HCT116 (cell line): ENCODE data around the gene SLC22A2. TPM values are rescaled to one million over a fixed set of nuclear protein-coding genes. Genes with fewer than 3 reads are reported as not detected.

Experiments used
- ATAC-seq: fragments of 200-7000 bp; cut with Tn5 transposase; 2 replicates; pipeline ENCODE4 v1.9.1; 2020; ENCODE audit warnings: mild to moderate bottlenecking, moderate library complexity
- BruUV-seq: library from RNA; stranded (reverse); fragments of 400-500 nt; replicated peaks from 2 replicates; lab custom pipeline; 2021; lab: Mats Ljungman, UMichigan
- CTCF ChIA-PET: fragments of 300-600 bp; sonication (Branson Sonifier 250); formaldehyde crosslinking; loops from one replicate; lab custom pipeline; 2021; ENCODE audit warnings: antibody characterized with exemption; lab: Charles Lee
- POLR2A ChIA-PET: fragments of 300-600, 350-600 bp; sonication (Branson Sonifier 250); formaldehyde crosslinking; loops from one replicate; lab custom pipeline; 2021; ENCODE audit warnings: antibody characterized with exemption; lab: Charles Lee
- RAD21 ChIA-PET, 2 experiments: fragments of 300-600 bp; sonication (Branson Sonifier 250); formaldehyde crosslinking; loops; one replicate each; lab custom pipeline; 2023; ENCODE audit warnings: low total read pairs in 2 of 2; ENCODE audit not compliant: uncharacterized antibody in 2 of 2, unreplicated experiment in 2 of 2, low non-redundant PET in 1 of 2; lab: Charles Lee
- DNase-seq: peaks from one replicate; pipeline ENCODE4 v3.0.0-alpha.2; 2010; ENCODE audit warnings: low read depth, low spot score
- H2AFZ ChIP-seq: fragments of 200-600 bp; shearing (Covaris generic), sonication (generic); 2 replicates; pipeline ENCODE4 v1.6.1; 2017; ENCODE audit warnings: low read depth, mixed run types, mixed read lengths, antibody characterized with exemption, low read length; ENCODE audit not compliant: poor library complexity, severe bottlenecking
- H3K27ac ChIP-seq: 2 replicates; pipeline ENCODE4 v1.5.1; 2012; ENCODE audit warnings: low read depth, low read length
- H3K27me3 ChIP-seq: fragments of 200-600 bp; sonication (generic); 2 replicates; pipeline ENCODE4 v1.6.1; 2016; ENCODE audit warnings: mixed run types, low read length, mixed read lengths; ENCODE audit not compliant: insufficient read depth
- H3K36me3 ChIP-seq, 2 experiments: fragments of 200-500 bp in 1 of 2; fragments of 200-600 bp in 1 of 2; sonication (Bioruptor generic) in 1 of 2; sonication (generic) in 1 of 2; 2 replicates each; pipeline versions ENCODE4 v1.5.1 to v1.6.1; 2014 to 2016; ENCODE audit warnings: low read length in 2 of 2, inconsistent platforms in 1 of 2, mixed read lengths in 1 of 2, mixed run types in 1 of 2; ENCODE audit not compliant: insufficient read depth in 2 of 2, control insufficient read depth in 1 of 2
- H3K4me1 ChIP-seq, 2 experiments: fragments of 200-600 bp in 1 of 2; sonication (generic) in 1 of 2; 2 replicates each; pipeline versions ENCODE4 v1.5.1 to v1.6.1; 2012 to 2017; ENCODE audit warnings: low read length in 2 of 2, inconsistent platforms in 1 of 2, mild to moderate bottlenecking in 1 of 2, mixed read lengths in 1 of 2, mixed run types in 1 of 2, moderate library complexity in 1 of 2; ENCODE audit not compliant: insufficient read depth in 2 of 2, control insufficient read depth in 1 of 2
- H3K4me2 ChIP-seq: fragments of 200-600 bp; sonication (generic); 2 replicates; pipeline ENCODE4 v1.6.1; 2017; ENCODE audit warnings: mixed run types, low read length, mixed read lengths
- H3K4me3 ChIP-seq, 2 experiments: fragments of 200-600 bp in 1 of 2; sonication (generic) in 1 of 2; replicated peaks in 1 of 2; 2 replicates each; pipeline ENCODE4 v1.5.1; 2011 to 2016; ENCODE audit warnings: low read length in 2 of 2, control low read depth in 1 of 2, low read depth in 1 of 2, mild to moderate bottlenecking in 1 of 2, mixed read lengths in 1 of 2, mixed run types in 1 of 2
- H3K79me2 ChIP-seq: fragments of 200-600 bp; sonication (generic); 2 replicates; pipeline ENCODE4 v1.6.1; 2017; ENCODE audit warnings: mild to moderate bottlenecking, mixed run types, low read length, moderate library complexity, mixed read lengths; ENCODE audit not compliant: insufficient read depth
- H3K9ac ChIP-seq: fragments of 200-600 bp; sonication (generic); 2 replicates; pipeline ENCODE4 v1.6.1; 2016; ENCODE audit warnings: low read length, mixed read lengths
- H3K9me2 ChIP-seq: fragments of 200-600 bp; sonication (generic), shearing (Covaris generic); 2 replicates; pipeline ENCODE4 v1.6.1; 2017; ENCODE audit warnings: mixed run types, mild to moderate bottlenecking, moderate library complexity; ENCODE audit not compliant: insufficient read depth
- H3K9me3 ChIP-seq, 2 experiments: fragments of 200-500 bp in 1 of 2; fragments of 200-600 bp in 1 of 2; sonication (Bioruptor generic) in 1 of 2; sonication (generic) in 1 of 2; 2 replicates each; pipeline ENCODE4 v1.6.1; 2014 to 2017; ENCODE audit warnings: low read length in 2 of 2, mixed read lengths in 2 of 2, inconsistent platforms in 1 of 2, low read depth in 1 of 2, mild to moderate bottlenecking in 1 of 2, mixed run types in 1 of 2, moderate library complexity in 1 of 2; ENCODE audit not compliant: control insufficient read depth in 1 of 2, insufficient read depth in 1 of 2
- H4K20me1 ChIP-seq: fragments of 200-600 bp; sonication (generic), shearing (Covaris generic); 2 replicates; pipeline ENCODE4 v1.6.1; 2017; ENCODE audit warnings: mixed run types, mild to moderate bottlenecking, moderate library complexity; ENCODE audit not compliant: insufficient read depth
- CBX3 ChIP-seq: IDR thresholded peaks from 2 replicates; pipeline ENCODE4 v1.6.1; 2012; ENCODE audit warnings: low read depth
- CEBPB ChIP-seq: IDR thresholded peaks from 2 replicates; pipeline ENCODE4 v1.6.1; 2012; ENCODE audit warnings: low read depth
- CTCF ChIP-seq, 3 experiments: fragments of 200-600 bp in 1 of 3; sonication (generic) in 1 of 3; IDR thresholded peaks in 2 of 3; conservative IDR thresholded peaks in 1 of 3; 2 replicates each; pipeline ENCODE4 v1.5.1; 2012 to 2017; ENCODE audit warnings: low read depth in 2 of 3, low read length in 2 of 3, antibody characterized with exemption in 1 of 3, borderline replicate concordance in 1 of 3, control low read depth in 1 of 3, mild to moderate bottlenecking in 1 of 3, mixed read lengths in 1 of 3, mixed run types in 1 of 3, moderate library complexity in 1 of 3; ENCODE audit not compliant: insufficient read depth in 1 of 3
- ELF1 ChIP-seq: IDR thresholded peaks from 2 replicates; pipeline ENCODE4 v1.6.1; 2012; ENCODE audit warnings: low read depth, borderline replicate concordance
- EZH2 ChIP-seq: fragments of 200-600 bp; sonication (generic); IDR thresholded peaks from 2 replicates; pipeline ENCODE4 v1.6.1; 2017; ENCODE audit warnings: antibody characterized with exemption, mixed run types
- EZH2phosphoT487 ChIP-seq: fragments of 200-600 bp; IDR thresholded peaks from 2 replicates; pipeline ENCODE4 v1.6.1; 2018; ENCODE audit warnings: antibody characterized with exemption, borderline replicate concordance
- FOSL1 ChIP-seq: IDR thresholded peaks from 2 replicates; pipeline ENCODE4 v1.6.1; 2012; ENCODE audit warnings: low read depth
- POLR2AphosphoS5 ChIP-seq: IDR thresholded peaks from 2 replicates; pipeline ENCODE4 v1.6.1; 2011; ENCODE audit warnings: mild to moderate bottlenecking, low read depth, low read length, moderate library complexity
- RAD21 ChIP-seq: IDR thresholded peaks from 2 replicates; pipeline ENCODE4 v1.6.1; 2012; ENCODE audit warnings: low read depth, mild to moderate bottlenecking
- REST ChIP-seq: IDR thresholded peaks from 2 replicates; pipeline ENCODE4 v1.6.1; 2012; ENCODE audit warnings: low read depth
- SRF ChIP-seq: IDR thresholded peaks from 2 replicates; pipeline ENCODE4 v1.6.1; 2012; ENCODE audit warnings: low read depth
- TCF7L2 ChIP-seq: IDR thresholded peaks from 2 replicates; pipeline ENCODE4 v1.7.0; 2011; ENCODE audit warnings: borderline replicate concordance, inconsistent platforms; ENCODE audit not compliant: insufficient read depth, insufficient read length; ENCODE audit errors: extremely low read depth
- ZBTB33 ChIP-seq: IDR thresholded peaks from 2 replicates; pipeline ENCODE4 v1.6.1; 2011; ENCODE audit warnings: mild to moderate bottlenecking, low read length, moderate library complexity; ENCODE audit not compliant: insufficient replicate concordance; ENCODE audit errors: extremely low read depth
- ZFX ChIP-seq: fragments of 450-650 bp; IDR thresholded peaks from 2 replicates; pipeline ENCODE4 v1.6.1; 2017
- ZNF274 ChIP-seq: fragments of 200-500 bp; sonication (Bioruptor generic); IDR thresholded peaks from 2 replicates; pipeline ENCODE4 v1.6.1; 2014; ENCODE audit warnings: mild to moderate bottlenecking, low read depth, low read length, inconsistent platforms
- intact Hi-C: fragments of 100-400 bp; cut with micrococcal nuclease; formaldehyde crosslinking; loops from 2 replicates; pipeline ENCODE4 v1.10.0; 2022
- total RNA-seq: library from RNA; stranded (reverse); gene quantifications from one replicate; pipeline ENCODE4 v1.2.1, GENCODE V29; 2021; ENCODE audit not compliant: unreplicated experiment
- TF ChIP-seq, protein P1 (sequence below): IDR thresholded peaks from 2 replicates; pipeline ENCODE4 v1.6.1; 2012
- TF ChIP-seq, protein P2 (sequence below): IDR thresholded peaks from 2 replicates; pipeline ENCODE4 v1.6.1; 2012

Gene SLC22A2
- total RNA-seq, 1 experiment from 2014 or later: not detected

- Histone ChIP-seq H3K27ac (no peak overlapping the region), H3K36me3 (no peaks in the 10 kb centered on the region), H3K9me3 (no peaks in the 10 kb centered on the region), H3K4me3 (no peak overlapping the region), H3K9ac (no peak overlapping the region), H3K4me1 (no peaks in the 10 kb centered on the region), H4K20me1 (no peaks in the 10 kb centered on the region), H3K79me2 (no peaks in the 10 kb centered on the region), H2AFZ (no peak overlapping the region), H3K9me2 (no peaks in the 10 kb centered on the region), H3K27me3 (peaks cover 3% of the 10 kb centered on the region; the same call in 1 of the 2 replicates), H3K4me2 (no peak overlapping the region)
- TF ChIP-seq FOSL1 (no peak), ZBTB33 (no peak), ZFX (no peak), EZH2 (no peak), RAD21 (no peak), SRF (no peak), CTCF (IDR thresholded peaks at IDR 0.05 in 2 of 3, conservative IDR thresholded peaks at IDR 0.05 in 1 of 3; ENCODE audit: borderline replicate concordance in 1 of 3, insufficient read depth in 1 of 3, low read depth in 2 of 3, low read length in 2 of 3) (no peak), REST (no peak), POLR2AphosphoS5 (no peak), ZNF274 (no peak), CEBPB (no peak), TCF7L2 (no peak), EZH2phosphoT487 (no peak), ELF1 (no peak), CBX3 (no peak)
- TF ChIP-seq, protein P1, sequence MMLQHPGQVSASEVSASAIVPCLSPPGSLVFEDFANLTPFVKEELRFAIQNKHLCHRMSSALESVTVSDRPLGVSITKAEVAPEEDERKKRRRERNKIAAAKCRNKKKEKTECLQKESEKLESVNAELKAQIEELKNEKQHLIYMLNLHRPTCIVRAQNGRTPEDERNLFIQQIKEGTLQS: no peak
- TF ChIP-seq, protein P2, sequence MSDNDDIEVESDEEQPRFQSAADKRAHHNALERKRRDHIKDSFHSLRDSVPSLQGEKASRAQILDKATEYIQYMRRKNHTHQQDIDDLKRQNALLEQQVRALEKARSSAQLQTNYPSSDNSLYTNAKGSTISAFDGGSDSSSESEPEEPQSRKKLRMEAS: no peak
- intact Hi-C loops: no loop called here
- ChIA-PET POLR2A (no interaction called here), CTCF (no interaction called here), RAD21 (no interaction called here)
- DNase-seq (no peak), ATAC-seq (no peak)
- no TSS peak for BruUV-seq
Measured at GRCh38 chr6:160270347-160270746, 11.7 kb upstream of the SLC22A2 start.
